Measurements from ENCODE around the gene OOSP1.
"Not testable (repeated sequence)": the region's sequence is repeated elsewhere in the genome, so short reads cannot be mapped to it uniquely, and the experiment has no call there.

Gene OOSP1

GRCh38 chr11:59938132-59938531 is at the start of gene OOSP1:
Gene OOSP1 (plus strand): TSS chr11:59938432. CDS start chr11:59938455, 23 bp downstream.
- no peak for DNase-seq (ENCODE audit: low read depth)

GRCh38 chr11:59891781-59892181 is 46.5 kb upstream of the OOSP1 start:
- peak; percentile 58 for DNase-seq (ENCODE audit: low read depth)

GRCh38 chr11:59894616-59895015 is 43.6 kb upstream of the OOSP1 start:
- DNase-seq (ENCODE audit: low read depth): no peak

- no peak for DNase-seq (ENCODE audit: low read depth)
These were observed 40.2 kb upstream of the OOSP1 start for GRCh38 chr11:59898046-59898445.

- DNase-seq (ENCODE audit: low read depth): peak; percentile 42
These were observed 39.6 kb upstream of the OOSP1 start for GRCh38 chr11:59898650-59899049.

- peak; percentile 89 for DNase-seq (ENCODE audit: low read depth)
These were observed 38.7 kb upstream of the OOSP1 start for GRCh38 chr11:59899532-59899931.

GRCh38 chr11:59900366-59901126 is 37.7 kb upstream of the OOSP1 start:
- peak; percentile 35 for DNase-seq (ENCODE audit: low read depth)

- DNase-seq (ENCODE audit: low read depth): peak; percentile 98
These were observed 36.9 kb upstream of the OOSP1 start for GRCh38 chr11:59901306-59901705.

GRCh38 chr11:59903569-59903968 is 34.7 kb upstream of the OOSP1 start:
- not testable (repeated sequence) for DNase-seq (ENCODE audit: low read depth)

GRCh38 chr11:59918480-59918879 is 19.8 kb upstream of the OOSP1 start:
- peak; percentile 66 for DNase-seq (ENCODE audit: low read depth)

- peak; percentile 90 for DNase-seq (ENCODE audit: low read depth)
These were observed 19.1 kb upstream of the OOSP1 start for GRCh38 chr11:59918987-59919589.

- DNase-seq (ENCODE audit: low read depth): no peak
These were observed 14.4 kb upstream of the OOSP1 start for GRCh38 chr11:59923813-59924212.

GRCh38 chr11:59931688-59932087 is 6.5 kb upstream of the OOSP1 start:
- no peak for DNase-seq (ENCODE audit: low read depth)

GRCh38 chr11:59938718-59939117 is 486 bp downstream of the OOSP1 start:
- no peak for DNase-seq (ENCODE audit: low read depth)

- no peak for DNase-seq (ENCODE audit: low read depth)
These were observed 1.2 kb downstream of the OOSP1 start for GRCh38 chr11:59939482-59939881.

GRCh38 chr11:59941091-59941490 is 2.9 kb downstream of the OOSP1 start:
- no peak for DNase-seq (ENCODE audit: low read depth)

GRCh38 chr11:59943997-59944714 is 5.9 kb downstream of the OOSP1 start:
- peak; percentile 12 for DNase-seq (ENCODE audit: low read depth)

GRCh38 chr11:59944720-59945119 is 6.5 kb downstream of the OOSP1 start:
- DNase-seq (ENCODE audit: low read depth): no peak

GRCh38 chr11:59953463-59954218 is 15.4 kb downstream of the OOSP1 start:
- DNase-seq (ENCODE audit: low read depth): peak; percentile 6

GRCh38 chr11:59954219-59954847 is 16.1 kb downstream of the OOSP1 start:
- no peak for DNase-seq (ENCODE audit: low read depth)

- peak; percentile 61 for DNase-seq (ENCODE audit: low read depth)
These were observed 18.9 kb downstream of the OOSP1 start for GRCh38 chr11:59957094-59957493.
